DMS79 treated with DMSO at 0.1 percent for 48 hours (cell line): ENCODE measurements around the gene CFAP126.
A peak's percentile ranks its signal among the peaks of the same experiment; 100 is the strongest.
"Not testable (repeated sequence)": the region's sequence is repeated elsewhere in the genome, so short reads cannot be mapped to it uniquely, and the experiment has no call there.

Experiments
- DNase-seq: peaks from one replicate; lab custom pipeline; 2025; lab: John Stamatoyannopoulos, UW

The CFAP126 gene

GRCh38 chr1:161367684-161368400, at the start of gene CFAP126:
TSS of gene CFAP126 (minus strand) at chr1:161367876. CDS start at chr1:161367868, 8 bp downstream.
- no peak for DNase-seq

GRCh38 chr1:161413050-161413449, 45.4 kb upstream of the CFAP126 start:
- not testable (repeated sequence) for DNase-seq

- not testable (repeated sequence) for DNase-seq
Measured at GRCh38 chr1:161410636-161410970, 42.9 kb upstream of the CFAP126 start.

GRCh38 chr1:161409848-161410635, 42.4 kb upstream of the CFAP126 start:
- DNase-seq = not testable (repeated sequence)

- no peak for DNase-seq
Measured at GRCh38 chr1:161408429-161409052, 40.9 kb upstream of the CFAP126 start.

GRCh38 chr1:161407451-161407985, 39.8 kb upstream of the CFAP126 start:
- DNase-seq = no peak

- not testable (repeated sequence) for DNase-seq
Measured at GRCh38 chr1:161406551-161406950, 38.9 kb upstream of the CFAP126 start.

- no peak for DNase-seq
Measured at GRCh38 chr1:161404051-161404597, 36.4 kb upstream of the CFAP126 start.

GRCh38 chr1:161402446-161402845, 34.8 kb upstream of the CFAP126 start:
- DNase-seq = no peak

DNA sequence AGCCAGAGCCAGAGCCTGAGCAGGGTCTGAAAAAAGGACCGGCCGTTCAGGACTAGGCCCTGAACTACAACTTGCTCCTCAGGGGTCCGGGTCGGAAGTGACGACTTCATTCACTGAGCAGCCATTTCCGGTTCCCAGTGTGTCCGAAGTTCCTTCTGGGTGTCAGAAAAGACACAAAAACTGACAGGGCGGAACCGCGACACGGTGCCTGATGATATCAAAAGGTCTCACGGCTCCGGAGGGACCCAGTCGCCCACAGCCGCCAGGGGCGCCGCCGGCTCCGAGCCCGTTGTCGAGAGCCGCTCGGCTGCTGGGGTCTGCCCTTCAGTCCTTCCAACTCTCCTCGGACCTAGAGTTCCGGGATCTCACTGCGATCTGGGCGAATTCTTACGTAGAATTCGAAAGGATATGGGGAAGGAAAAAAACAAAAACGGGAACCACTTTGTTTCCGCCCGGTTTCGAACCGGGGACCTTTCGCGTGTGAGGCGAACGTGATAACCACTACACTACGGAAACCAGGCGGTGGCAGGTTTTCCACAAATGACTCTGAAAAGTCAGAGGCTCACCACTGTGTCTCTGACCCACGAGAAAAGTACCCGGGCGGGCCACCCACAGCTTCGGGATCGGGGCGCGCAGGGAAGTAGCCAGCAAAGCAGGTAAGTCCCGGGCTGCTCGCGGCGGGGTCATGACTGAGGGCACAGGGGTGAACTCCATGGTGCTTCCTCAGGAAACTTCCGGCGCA, 31.8 kb upstream of the CFAP126 start:
- DNase-seq = peak; percentile 82

DNA sequence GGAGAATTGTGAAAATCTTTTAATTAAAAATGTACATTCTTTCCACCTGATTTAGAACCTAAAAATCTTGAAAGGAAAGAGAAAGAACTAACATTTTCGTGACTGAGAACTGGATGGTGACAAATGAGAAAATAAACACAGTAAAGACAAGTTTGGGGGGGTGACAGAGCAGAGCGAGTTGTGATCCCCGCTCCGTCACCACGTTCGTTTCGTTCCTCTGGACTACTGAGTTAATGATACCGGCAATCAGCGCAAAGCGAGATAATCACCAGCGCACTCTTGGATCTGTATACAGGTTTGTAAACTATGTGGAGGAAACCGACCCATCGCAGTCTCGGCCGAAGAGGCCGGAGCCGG, 31.2 kb upstream of the CFAP126 start:
- no peak for DNase-seq

GRCh38 chr1:161397038-161397437, 29.4 kb upstream of the CFAP126 start:
- DNase-seq = not testable (repeated sequence)

DNA sequence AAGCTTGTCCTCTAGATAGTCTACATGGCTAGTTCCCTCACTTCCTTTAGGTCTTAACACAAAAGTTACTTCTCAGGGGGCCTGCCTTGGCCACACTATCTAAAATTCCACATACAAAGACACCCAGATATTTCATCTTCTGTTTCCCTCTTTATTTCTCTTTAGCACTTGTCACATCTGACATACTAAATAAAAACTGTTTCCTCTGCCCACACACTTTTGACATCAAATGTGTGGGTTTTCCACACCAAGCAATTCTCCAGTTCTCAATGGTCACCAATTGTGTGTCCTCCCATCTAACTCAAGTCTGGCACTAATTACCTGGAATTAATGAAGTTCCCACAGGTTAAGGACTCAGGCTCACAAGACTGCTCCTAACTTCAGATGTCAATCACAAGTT, 25.5 kb upstream of the CFAP126 start:
- DNase-seq = no peak

GRCh38 chr1:161391611-161392010, 23.9 kb upstream of the CFAP126 start:
- DNase-seq = no peak

- DNase-seq = not testable (repeated sequence)
Measured at GRCh38 chr1:161391136-161391535, 23.5 kb upstream of the CFAP126 start.

DNA sequence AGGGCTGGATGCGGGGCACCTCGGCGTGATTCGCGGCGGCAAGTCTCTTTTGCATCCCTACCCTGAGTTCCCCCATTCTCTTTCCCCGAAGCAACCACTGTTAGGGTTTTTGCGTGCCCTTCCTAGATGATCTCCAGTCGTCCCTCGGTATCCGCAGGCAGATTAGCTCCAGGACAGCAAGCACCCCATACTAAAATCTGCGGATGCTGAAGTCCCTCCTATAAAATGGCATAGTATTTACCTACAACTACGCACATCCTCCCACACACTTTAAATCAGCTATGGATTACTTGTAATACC, 22.8 kb upstream of the CFAP126 start:
- DNase-seq = no peak

GRCh38 chr1:161389691-161390558, 22.2 kb upstream of the CFAP126 start:
- peak; percentile 91 for DNase-seq

DNA sequence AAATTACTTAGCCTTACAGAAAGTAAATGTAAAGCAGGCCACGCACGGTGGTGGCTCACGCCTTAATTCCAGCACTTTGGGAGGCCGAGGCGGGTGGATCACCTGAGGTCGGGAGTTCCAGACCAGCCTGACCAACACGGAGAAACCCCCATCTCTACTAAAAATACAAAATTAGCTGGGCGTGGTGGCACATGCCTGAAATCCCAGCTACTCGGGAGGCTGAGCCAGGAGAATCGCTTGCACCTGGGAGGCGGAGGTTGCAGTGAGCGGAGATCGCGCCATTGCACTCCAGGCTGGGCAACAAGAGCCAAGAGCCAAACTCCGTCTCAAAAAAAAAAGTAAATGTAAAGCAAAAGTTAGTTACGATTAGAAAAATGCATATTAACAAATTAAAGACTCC, 21.5 kb upstream of the CFAP126 start:
- not testable (repeated sequence) for DNase-seq

- DNase-seq = no peak
Measured at GRCh38 chr1:161388639-161389038, 21.0 kb upstream of the CFAP126 start.

DNA sequence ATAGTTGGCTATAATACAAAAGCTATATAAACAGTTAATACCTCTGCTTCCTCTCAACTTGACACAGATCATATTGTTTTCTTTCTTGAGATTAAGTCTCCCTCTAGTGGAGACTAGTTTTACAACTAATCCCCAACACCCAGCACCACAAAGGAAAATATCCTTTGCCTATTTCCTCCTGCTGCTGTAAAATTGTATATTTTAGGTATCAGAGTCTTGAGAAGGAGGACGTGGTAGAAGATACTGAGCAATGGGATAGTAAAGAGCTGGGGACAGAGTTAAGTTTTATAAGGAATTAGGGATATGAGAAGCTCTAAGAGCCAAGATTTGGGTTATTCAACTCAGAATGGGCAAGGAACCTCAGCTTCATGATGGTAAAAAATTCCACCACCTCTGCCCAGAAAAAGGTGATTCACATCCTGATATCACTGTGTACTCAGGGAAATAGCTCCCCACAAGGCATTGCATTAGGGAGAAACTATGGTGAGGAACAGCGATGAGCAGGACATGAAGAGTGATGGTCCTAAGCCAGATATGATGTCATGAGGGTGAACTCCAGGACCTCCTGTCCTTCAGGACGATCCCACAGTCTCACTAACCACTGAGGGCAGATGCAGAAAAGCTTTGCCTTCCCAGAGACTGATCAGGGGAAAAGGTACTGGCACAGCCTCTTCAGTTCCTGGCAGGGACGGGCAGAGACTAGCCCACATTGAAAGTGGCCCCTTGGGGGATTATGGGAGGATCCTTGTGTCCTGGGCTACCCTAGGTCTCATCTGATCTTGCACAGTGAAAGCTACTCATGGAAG, 14.7 kb upstream of the CFAP126 start:
- DNase-seq = peak; percentile 48
